Measurements from ENCODE around the gene MITF.
"Not testable (repeated sequence)": the region's sequence is repeated elsewhere in the genome, so short reads cannot be mapped to it uniquely, and the experiment has no call there.

Gene MITF

GRCh38 chr3:69791106-69791505, 51.8 kb downstream of the MITF start:
- no peak for DNase-seq

- no peak for DNase-seq
Measured at GRCh38 chr3:69791919-69792399, 52.7 kb downstream of the MITF start.

GRCh38 chr3:69796126-69796525, 56.9 kb downstream of the MITF start:
- not testable (repeated sequence) for DNase-seq

- no peak for DNase-seq
Measured at GRCh38 chr3:69803681-69804270, 64.5 kb downstream of the MITF start.

- DNase-seq = no peak
Measured at GRCh38 chr3:69805491-69805890, 66.2 kb downstream of the MITF start.

GRCh38 chr3:69806735-69807438, 67.6 kb downstream of the MITF start:
- no peak for DNase-seq

- no peak for DNase-seq
Measured at GRCh38 chr3:69807674-69808073, 68.4 kb downstream of the MITF start.

- no peak for DNase-seq
Measured at GRCh38 chr3:69809076-69809835, 70.0 kb downstream of the MITF start.

- no peak for DNase-seq
Measured at GRCh38 chr3:69811452-69812401, 72.5 kb downstream of the MITF start.

- DNase-seq = no peak
Measured at GRCh38 chr3:69815970-69816369, 76.7 kb downstream of the MITF start.

GRCh38 chr3:69817988-69818387, 78.7 kb downstream of the MITF start:
- no peak for DNase-seq

- no peak for DNase-seq
Measured at GRCh38 chr3:69819282-69819681, 80.0 kb downstream of the MITF start.

GRCh38 chr3:69821133-69821532, 81.9 kb downstream of the MITF start:
- no peak for DNase-seq

GRCh38 chr3:69823743-69824142, 84.5 kb downstream of the MITF start:
- DNase-seq = no peak

GRCh38 chr3:69825446-69825845, 86.2 kb downstream of the MITF start:
- no peak for DNase-seq

GRCh38 chr3:69827127-69827526, 87.9 kb downstream of the MITF start:
- no peak for DNase-seq

GRCh38 chr3:69828817-69829216, 89.6 kb downstream of the MITF start:
- DNase-seq = no peak

GRCh38 chr3:69830147-69830546, 90.9 kb downstream of the MITF start:
- no peak for DNase-seq

GRCh38 chr3:69831737-69832136, 92.5 kb downstream of the MITF start:
- DNase-seq = no peak

GRCh38 chr3:69833591-69833990, 94.3 kb downstream of the MITF start:
- no peak for DNase-seq

- DNase-seq = no peak
Measured at GRCh38 chr3:69838217-69838616, 99.0 kb downstream of the MITF start.

GRCh38 chr3:69838696-69839515, 99.6 kb downstream of the MITF start:
- DNase-seq = no peak
